Body of pancreas (tissue), 4 donors: ENCODE measurements around the gene SLC19A3.

Experiments used
- CTCF ChIP-seq, 7 experiments: fragments of 450-650 bp in 4 of 7; fragments of 200-600 bp in 3 of 7; sonication (generic) in 3 of 7; IDR thresholded peaks; one replicate each; pipeline ENCODE4 v1.5.1; 2016 to 2019; ENCODE audit warnings: antibody characterized with exemption in 7 of 7
- POLR2A ChIP-seq, 3 donors: fragments of 450-650 bp; IDR thresholded peaks; one replicate each; pipeline ENCODE4 v1.6.1; 2016; ENCODE audit warnings: antibody characterized with exemption in 3 of 3, mild to moderate bottlenecking in 2 of 3

- TF ChIP-seq CTCF (IDR thresholded peaks at IDR 0.05) (no peak), POLR2A (IDR thresholded peaks at IDR 0.05) (no peak)
These were observed 39.9 kb downstream of the SLC19A3 start for GRCh38 chr2:227677928-227678327.
